ENCODE results near the gene NXPH4. TPM values are rescaled to one million over a fixed set of nuclear protein-coding genes. Genes with fewer than 3 reads are reported as not detected.

The NXPH4 gene
- total RNA-seq, 2 donors from 2014 or later, result 0.34 to 1.4 TPM

GRCh38 chr12:57262126-57262822, 45.7 kb downstream of the NXPH4 start:
- Mint-ChIP-seq H3K36me3 (ENCODE audit: low read depth) (peaks cover 86% of the 10 kb centered on the region), H3K4me3 (no peak overlapping the region), H3K27ac (no peak overlapping the region), H3K4me1 (peaks cover 5% of the 10 kb centered on the region), H3K9me3 (no peaks in the 10 kb centered on the region), H3K27me3 (no peaks in the 10 kb centered on the region)
- no peak for ATAC-seq (replicated peaks)

GRCh38 chr12:57263096-57263495, 46.5 kb downstream of the NXPH4 start:
- Mint-ChIP-seq H3K36me3 (ENCODE audit: low read depth) (peaks cover 86% of the 10 kb centered on the region), H3K9me3 (no peaks in the 10 kb centered on the region), H3K4me3 (no peak overlapping the region), H3K27ac (no peak overlapping the region), H3K27me3 (no peaks in the 10 kb centered on the region), H3K4me1 (peaks cover 5% of the 10 kb centered on the region)
- no peak for ATAC-seq (replicated peaks)

- no peaks in the 10 kb centered on the region for H3K27me3 Mint-ChIP-seq
- no peaks in the 10 kb centered on the region for H3K9me3 Mint-ChIP-seq
- peaks cover 9% of the 10 kb centered on the region for H3K4me1 Mint-ChIP-seq
- H3K27ac Mint-ChIP-seq, result peak overlapping the region; percentile 69
- peaks cover 94% of the 10 kb centered on the region for H3K36me3 Mint-ChIP-seq (ENCODE audit: low read depth)
- no peak for ATAC-seq (replicated peaks)
- H3K4me3 Mint-ChIP-seq, result no peak overlapping the region
Measured at GRCh38 chr12:57266681-57267080, 50.1 kb downstream of the NXPH4 start.

GRCh38 chr12:57268264-57268663, 51.7 kb downstream of the NXPH4 start:
- Mint-ChIP-seq H3K27me3 (no peaks in the 10 kb centered on the region), H3K4me1 (peaks cover 9% of the 10 kb centered on the region), H3K36me3 (ENCODE audit: low read depth) (peaks cover 95% of the 10 kb centered on the region), H3K27ac (peak overlapping the region; percentile 65), H3K9me3 (no peaks in the 10 kb centered on the region), H3K4me3 (no peak overlapping the region)
- peak; percentile 88 for ATAC-seq (replicated peaks)

GRCh38 chr12:57270966-57271470, 54.4 kb downstream of the NXPH4 start:
- no peak for ATAC-seq (replicated peaks)
- peaks cover 9% of the 10 kb centered on the region for H3K4me1 Mint-ChIP-seq
- H3K36me3 Mint-ChIP-seq (ENCODE audit: low read depth), result peaks cover 100% of the 10 kb centered on the region
- H3K9me3 Mint-ChIP-seq, result no peaks in the 10 kb centered on the region
- no peak overlapping the region for H3K4me3 Mint-ChIP-seq
- peak overlapping the region; percentile 74 for H3K27ac Mint-ChIP-seq
- no peaks in the 10 kb centered on the region for H3K27me3 Mint-ChIP-seq

- peak overlapping the region; percentile 39 for H3K27ac Mint-ChIP-seq
- H3K4me1 Mint-ChIP-seq, result peaks cover 4% of the 10 kb centered on the region
- H3K9me3 Mint-ChIP-seq, result no peaks in the 10 kb centered on the region
- ATAC-seq (replicated peaks), result no peak
- H3K36me3 Mint-ChIP-seq (ENCODE audit: low read depth), result peaks cover 100% of the 10 kb centered on the region
- H3K27me3 Mint-ChIP-seq, result no peaks in the 10 kb centered on the region
- no peak overlapping the region for H3K4me3 Mint-ChIP-seq
Measured at GRCh38 chr12:57272337-57273151, 56.0 kb downstream of the NXPH4 start.

GRCh38 chr12:57273516-57273915, 56.9 kb downstream of the NXPH4 start:
- H3K9me3 Mint-ChIP-seq, result no peaks in the 10 kb centered on the region
- H3K36me3 Mint-ChIP-seq (ENCODE audit: low read depth), result peaks cover 100% of the 10 kb centered on the region
- no peak for ATAC-seq (replicated peaks)
- no peaks in the 10 kb centered on the region for H3K27me3 Mint-ChIP-seq
- H3K4me1 Mint-ChIP-seq, result peaks cover 5% of the 10 kb centered on the region
- peak overlapping the region; percentile 39 for H3K27ac Mint-ChIP-seq
- no peak overlapping the region for H3K4me3 Mint-ChIP-seq

Other genes with a start within 250 kb of the NXPH4 start
- 1 to 10 TPM; 4.2 to 4.7 TPM for gene ZBTB39, start 210.2 kb upstream of the NXPH4 start, total RNA-seq
- 1 to 10 TPM in 1 of 2 donors, not detected in 1; 1.5 TPM for gene TAC3, start 200.3 kb upstream of the NXPH4 start, total RNA-seq
- gene MYO1A, start 166.7 kb upstream of the NXPH4 start, total RNA-seq, result 1 to 10 TPM; 2.1 to 5.1 TPM
- gene NEMP1, start 138.0 kb upstream of the NXPH4 start, total RNA-seq, result 100 to 1,000 TPM in 1 of 2 donors, 10 to 100 TPM in 1; 62.3 to 117 TPM
- gene NAB2, start 127.7 kb upstream of the NXPH4 start, total RNA-seq, result 10 to 100 TPM; 20.6 to 61.4 TPM
- 100 to 1,000 TPM; 177 to 332 TPM for gene STAT6, start 105.4 kb upstream of the NXPH4 start, total RNA-seq
- gene LRP1, start 88.3 kb upstream of the NXPH4 start, total RNA-seq, result 10 to 100 TPM in 1 of 2 donors, 1 to 10 TPM in 1; 2.4 to 20.2 TPM
- gene LRP1-AS, start 69.2 kb upstream of the NXPH4 start, total RNA-seq, result not detected
- 100 to 1,000 TPM; 232 to 320 TPM for gene SHMT2, start 12.9 kb downstream of the NXPH4 start, total RNA-seq
- gene STAC3, start 34.4 kb downstream of the NXPH4 start, total RNA-seq, result 1 to 10 TPM; 3.2 to 4.5 TPM
- 10 to 100 TPM; 36.6 to 54.6 TPM for gene R3HDM2, start 214.2 kb downstream of the NXPH4 start, total RNA-seq
- gene INHBC, start 218.0 kb downstream of the NXPH4 start, total RNA-seq, result not detected
- not detected for gene INHBE, start 238.5 kb downstream of the NXPH4 start, total RNA-seq
- gene GLI1, start 243.0 kb downstream of the NXPH4 start, total RNA-seq, result 1 to 10 TPM in 1 of 2 donors, under 1 TPM in 1; 0.48 to 1.4 TPM